B cell (primary cell): ENCODE measurements around the gene IL17RA. TPM values are rescaled to one million over a fixed set of nuclear protein-coding genes. Genes with fewer than 3 reads are reported as not detected.
A peak's percentile ranks its signal among the peaks of the same experiment; 100 is the strongest.

Experiments used
- ATAC-seq: fragments of 200-7000 bp; cut with Tn5 transposase; one replicate; pipeline ENCODE4 v1.10.0; 2021; ENCODE audit warnings: low read depth, mild to moderate bottlenecking, moderate number of reproducible peaks, moderate library complexity
- CTCF ChIA-PET: fragments of 350-600 bp; sonication (Branson Sonifier 250); formaldehyde crosslinking; loops from one replicate; lab custom pipeline; 2021; ENCODE audit warnings: antibody characterized with exemption, inconsistent platforms; lab: Charles Lee
- POLR2A ChIA-PET: fragments of 350-600 bp; sonication (Branson Sonifier 250); formaldehyde crosslinking; loops from one replicate; lab custom pipeline; 2021; ENCODE audit warnings: antibody characterized with exemption; lab: Charles Lee
- DNase-seq: peaks from one replicate; pipeline ENCODE4 v3.0.0; 2013
- H2AFZ ChIP-seq: 2 replicates; pipeline ENCODE4 v1.6.1; 2012; ENCODE audit warnings: mild to moderate bottlenecking, low read depth, low read length; ENCODE audit not compliant: insufficient read depth, poor library complexity, severe bottlenecking
- H3K27ac ChIP-seq, 2 donors: 1 replicate in 1 of 2; 2 replicates in 1 of 2; pipeline ENCODE4 v1.5.1; 2012 to 2013; ENCODE audit warnings: low read length in 2 of 2, mild to moderate bottlenecking in 2 of 2, moderate library complexity in 1 of 2
- H3K27me3 ChIP-seq, 4 experiments: fragments of 200-600 bp in 1 of 4; sonication (generic) in 1 of 4; replicated peaks in 1 of 4; 1 replicate in 2 of 4; 2 replicates in 2 of 4; pipeline versions ENCODE4 v1.6.1 to v1.7.0; 2013 to 2016; ENCODE audit warnings: low read length in 3 of 4, mild to moderate bottlenecking in 2 of 4, mixed read lengths in 1 of 4, moderate library complexity in 1 of 4; ENCODE audit not compliant: insufficient read depth in 4 of 4, control insufficient read depth in 3 of 4; ENCODE audit errors: control extremely low read depth in 1 of 4
- H3K36me3 ChIP-seq, 2 experiments: replicated peaks in 1 of 2; 1 replicate in 1 of 2; 2 replicates in 1 of 2; pipeline versions ENCODE4 v1.6.1 to v1.7.1; 2013; ENCODE audit warnings: low read length in 1 of 2; ENCODE audit not compliant: insufficient read depth in 2 of 2, control insufficient read depth in 1 of 2; ENCODE audit errors: control extremely low read depth in 1 of 2, extremely low read depth in 1 of 2
- H3K4me1 ChIP-seq, 2 donors: fragments of 200-600 bp in 1 of 2; sonication (generic) in 1 of 2; 1 replicate in 1 of 2; 2 replicates in 1 of 2; pipeline versions ENCODE4 v1.5.1 to v1.6.1; 2013 to 2017; ENCODE audit warnings: low read length in 2 of 2; ENCODE audit not compliant: control insufficient read depth in 2 of 2, insufficient read depth in 2 of 2
- H3K4me2 ChIP-seq: replicated peaks from 2 replicates; pipeline ENCODE3; 2012; ENCODE audit warnings: mild to moderate bottlenecking, low read depth, low read length; ENCODE audit not compliant: poor library complexity, severe bottlenecking
- H3K4me3 ChIP-seq, 5 experiments: fragments of 200-600 bp in 1 of 5; sonication (generic) in 1 of 5; 1 replicate in 3 of 5; 2 replicates in 2 of 5; pipeline versions ENCODE4 v1.5.1 to v1.7.0; 2011 to 2016; ENCODE audit warnings: low read length in 4 of 5, mild to moderate bottlenecking in 4 of 5, low read depth in 2 of 5, control low read depth in 1 of 5, moderate library complexity in 1 of 5; ENCODE audit not compliant: insufficient read depth in 1 of 5; ENCODE audit errors: control extremely low read depth in 1 of 5, extremely low read depth in 1 of 5
- H3K79me2 ChIP-seq: fragments of 200-600 bp; sonication (generic); one replicate; pipeline ENCODE4 v1.6.0; 2016; ENCODE audit warnings: low read length; ENCODE audit not compliant: control insufficient read depth, insufficient read depth
- H3K9ac ChIP-seq: fragments of 200-600 bp; sonication (generic); 2 replicates; pipeline ENCODE4 v1.6.1; 2017; ENCODE audit warnings: mild to moderate bottlenecking, low read length, moderate library complexity
- H3K9me3 ChIP-seq, 3 donors: one replicate each; pipeline versions ENCODE4 v1.6.1 to v1.7.1; 2013; ENCODE audit warnings: low read length in 2 of 3; ENCODE audit not compliant: control insufficient read depth in 2 of 3, insufficient read depth in 1 of 3; ENCODE audit errors: control extremely low read depth in 1 of 3
- H4K20me1 ChIP-seq: 2 replicates; pipeline ENCODE4 v1.6.0; 2012; ENCODE audit warnings: mild to moderate bottlenecking, low read length; ENCODE audit not compliant: insufficient read depth, control insufficient read depth, poor library complexity, severe bottlenecking
- H3K27ac Mint-ChIP-seq: one replicate; pipeline ENCODE4 v1.8.0; 2021; ENCODE audit warnings: mixed read lengths
- H3K27me3 Mint-ChIP-seq: one replicate; pipeline ENCODE4 v1.8.0; 2021; ENCODE audit warnings: mixed read lengths
- H3K4me1 Mint-ChIP-seq: one replicate; pipeline ENCODE4 v1.8.0; 2021; ENCODE audit warnings: mixed read lengths
- H3K4me3 Mint-ChIP-seq: one replicate; pipeline ENCODE4 v1.8.0; 2021; ENCODE audit warnings: mixed read lengths
- H3K9me3 Mint-ChIP-seq: one replicate; pipeline ENCODE4 v1.8.0; 2022; ENCODE audit warnings: mixed read lengths; ENCODE audit not compliant: insufficient read depth
- EZH2 ChIP-seq: IDR thresholded peaks from 2 replicates; pipeline ENCODE4 v1.6.1; 2012; ENCODE audit warnings: borderline replicate concordance, low read depth, mild to moderate bottlenecking, moderate library complexity, low read length; ENCODE audit not compliant: insufficient read depth, poor library complexity, severe bottlenecking
- WGBS: methylation state at CpG from one replicate; pipeline ENCODE4 v1.1.5; 2013; ENCODE audit warnings: missing lambda C conversion rate; ENCODE audit not compliant: insufficient coverage; 5-methylcytosine and 5-hydroxymethylcytosine counted together
- intact Hi-C: fragments of 100-400 bp; cut with micrococcal nuclease; formaldehyde crosslinking; loops from one replicate; pipeline ENCODE4 v1.10.0; 2022
- polyA plus RNA-seq: library from polyadenylated mRNA; depleted of rRNA; stranded (reverse); fragments of >200 nt; gene quantifications from 2 replicates; pipeline ENCODE4 v1.2.3, GENCODE V29; 2012
- total RNA-seq, 2 donors: library from RNA; stranded (reverse); fragments of 120-200 nt in 1 of 2; gene quantifications; 1 replicate in 1 of 2; 2 replicates in 1 of 2; pipeline versions ENCODE4 v1.2.3 to v1.2.4, GENCODE V29; 2013 to 2022
- TF ChIP-seq, protein P1 (sequence below): fragments of 200-600 bp; IDR thresholded peaks from one replicate; pipeline ENCODE4 v1.8.0; 2022; ENCODE audit warnings: antibody characterized with exemption, mild to moderate bottlenecking

Gene IL17RA
- total and polyA plus RNA-seq, 2 donors (not counting 1 experiment from before 2014, with no cell fraction given), result 8.1 to 24.6 TPM

DNA sequence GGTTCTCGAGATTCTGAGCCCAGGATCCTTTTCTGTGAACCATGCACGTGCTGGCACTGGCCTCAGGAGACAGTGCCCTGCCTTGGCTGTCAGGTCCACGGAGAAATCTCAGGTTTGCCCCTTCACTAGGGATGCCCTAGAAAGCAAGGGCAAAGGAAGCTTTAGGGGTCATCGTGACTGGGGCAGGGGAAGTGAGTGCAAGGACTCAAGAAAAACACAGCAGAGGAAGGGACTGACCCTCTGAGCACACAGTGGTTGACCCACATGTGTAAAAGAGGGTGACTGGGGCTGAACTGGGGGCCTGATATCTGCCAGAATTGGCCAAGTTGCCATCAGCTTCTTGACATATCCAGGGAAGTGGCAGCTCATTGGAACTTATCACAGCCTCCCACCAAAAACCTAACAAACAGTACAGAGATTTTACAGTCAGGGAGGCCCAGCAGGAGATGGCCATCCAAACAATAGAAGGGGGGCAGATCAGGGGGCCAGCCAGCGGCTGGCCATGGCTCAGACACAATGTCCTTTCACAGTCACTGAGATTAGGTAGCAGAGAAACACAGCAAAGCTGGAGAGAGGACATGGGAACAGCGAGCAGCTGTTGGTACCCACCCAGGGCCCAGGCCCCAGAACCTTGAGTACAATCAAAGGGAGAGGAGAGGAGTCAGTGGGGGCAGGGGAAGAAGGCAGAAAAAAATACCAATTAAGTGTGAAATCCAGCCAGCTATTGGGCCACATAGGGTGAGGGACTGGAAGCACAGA, 32.0 kb downstream of the IL17RA start:
- peaks cover 17% of the 10 kb centered on the region for H3K27me3 Mint-ChIP-seq
- ChIA-PET CTCF (interaction anchor here (1.7 kb wide), 1 partner anchor 42 kb away, joined by 4 read pairs; no protein-coding TSS in a partner anchor), POLR2A (no interaction called here)
- Histone ChIP-seq H3K9ac (no peak overlapping the region), H3K36me3 (no peaks in the 10 kb centered on the region), H2AFZ (no peak overlapping the region), H3K9me3 (peaks cover 0 to 4% (median 0%) of the 10 kb centered on the region in 3 donors), H3K4me1 (peaks cover 30 to 38% of the 10 kb centered on the region in 2 donors), H3K79me2 (no peaks in the 10 kb centered on the region), H3K4me3 (no peak overlapping the region), H4K20me1 (no peaks in the 10 kb centered on the region), H3K27me3 (peaks cover 0 to 22% (median 7%) of the 10 kb centered on the region in 4 experiments), H3K27ac (no peak overlapping the region), H3K4me2 (no peak overlapping the region)
- H3K27ac Mint-ChIP-seq, result no peak overlapping the region
- no peak overlapping the region for H3K4me3 Mint-ChIP-seq
- DNase-seq (no peak), ATAC-seq (no peak)
- peaks cover 37% of the 10 kb centered on the region for H3K4me1 Mint-ChIP-seq
- H3K9me3 Mint-ChIP-seq, result no peaks in the 10 kb centered on the region
- intact Hi-C loops, result no loop called here
- WGBS, result 31% methylated on average over 6 of the region's 6 CpGs
- TF ChIP-seq EZH2, result no peak
- TF ChIP-seq, protein P1, sequence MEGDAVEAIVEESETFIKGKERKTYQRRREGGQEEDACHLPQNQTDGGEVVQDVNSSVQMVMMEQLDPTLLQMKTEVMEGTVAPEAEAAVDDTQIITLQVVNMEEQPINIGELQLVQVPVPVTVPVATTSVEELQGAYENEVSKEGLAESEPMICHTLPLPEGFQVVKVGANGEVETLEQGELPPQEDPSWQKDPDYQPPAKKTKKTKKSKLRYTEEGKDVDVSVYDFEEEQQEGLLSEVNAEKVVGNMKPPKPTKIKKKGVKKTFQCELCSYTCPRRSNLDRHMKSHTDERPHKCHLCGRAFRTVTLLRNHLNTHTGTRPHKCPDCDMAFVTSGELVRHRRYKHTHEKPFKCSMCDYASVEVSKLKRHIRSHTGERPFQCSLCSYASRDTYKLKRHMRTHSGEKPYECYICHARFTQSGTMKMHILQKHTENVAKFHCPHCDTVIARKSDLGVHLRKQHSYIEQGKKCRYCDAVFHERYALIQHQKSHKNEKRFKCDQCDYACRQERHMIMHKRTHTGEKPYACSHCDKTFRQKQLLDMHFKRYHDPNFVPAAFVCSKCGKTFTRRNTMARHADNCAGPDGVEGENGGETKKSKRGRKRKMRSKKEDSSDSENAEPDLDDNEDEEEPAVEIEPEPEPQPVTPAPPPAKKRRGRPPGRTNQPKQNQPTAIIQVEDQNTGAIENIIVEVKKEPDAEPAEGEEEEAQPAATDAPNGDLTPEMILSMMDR, result no peak

DNA sequence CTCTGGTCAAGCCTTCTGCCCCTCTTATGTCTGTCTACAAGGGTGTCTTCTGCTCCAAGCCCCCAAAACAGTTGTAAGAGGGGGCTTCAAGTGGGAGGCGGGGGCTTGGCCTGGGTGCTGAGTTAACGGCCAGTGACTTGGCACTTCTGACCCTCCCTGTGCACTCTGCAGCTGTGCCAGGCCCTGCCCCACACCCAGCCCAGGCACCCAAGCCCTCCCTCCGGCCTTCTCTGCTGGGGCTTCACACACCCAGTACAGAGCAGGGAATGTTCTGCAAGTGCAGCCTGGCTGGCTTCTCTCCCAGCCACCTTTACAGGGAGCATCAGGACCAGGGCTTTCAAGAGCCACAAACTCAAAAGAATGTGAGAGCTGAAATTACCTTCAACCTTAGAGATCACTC, 32.6 kb downstream of the IL17RA start:
- Mint-ChIP-seq H3K27ac (no peak overlapping the region), H3K27me3 (peaks cover 21% of the 10 kb centered on the region), H3K4me1 (peaks cover 41% of the 10 kb centered on the region), H3K9me3 (no peaks in the 10 kb centered on the region), H3K4me3 (peak overlapping the region; percentile 44)
- ChIA-PET POLR2A (interaction anchor here (0.6 kb wide), 1 partner anchor 841 kb away, joined by 5 read pairs; no protein-coding TSS in a partner anchor), CTCF (no interaction called here)
- Histone ChIP-seq H3K36me3 (no peaks in the 10 kb centered on the region), H2AFZ (no peak overlapping the region), H3K4me3 (no peak overlapping the region), H3K4me2 (peak overlapping the region; percentile 42), H3K27ac (no peak overlapping the region), H3K9me3 (peaks cover 0 to 10% (median 0%) of the 10 kb centered on the region in 3 donors), H3K79me2 (no peaks in the 10 kb centered on the region), H3K9ac (no peak overlapping the region), H3K27me3 (peaks cover 0 to 29% (median 11%) of the 10 kb centered on the region in 4 experiments), H4K20me1 (no peaks in the 10 kb centered on the region), H3K4me1 (peaks cover 34 to 40% of the 10 kb centered on the region in 2 donors)
- WGBS, result 20% methylated on average over 3 of the region's 3 CpGs
- intact Hi-C loops, result no loop called here
- TF ChIP-seq, protein P1, result no peak
- no peak for TF ChIP-seq EZH2
- DNase-seq (no peak), ATAC-seq (no peak)
